ENCODE results near the gene IQCN.

IQCN gene

GRCh38 chr19:18208098-18208951, 65.9 kb downstream of the IQCN start:
- DNase-seq = no peak
